ENCODE data around the gene CMPK1. TPM values are rescaled to one million over a fixed set of nuclear protein-coding genes. Genes with fewer than 3 reads are reported as not detected.

The CMPK1 gene
- total RNA-seq, 4 donors from 2014 or later, result 21.5 to 111 (median 63.6) TPM

DNA sequence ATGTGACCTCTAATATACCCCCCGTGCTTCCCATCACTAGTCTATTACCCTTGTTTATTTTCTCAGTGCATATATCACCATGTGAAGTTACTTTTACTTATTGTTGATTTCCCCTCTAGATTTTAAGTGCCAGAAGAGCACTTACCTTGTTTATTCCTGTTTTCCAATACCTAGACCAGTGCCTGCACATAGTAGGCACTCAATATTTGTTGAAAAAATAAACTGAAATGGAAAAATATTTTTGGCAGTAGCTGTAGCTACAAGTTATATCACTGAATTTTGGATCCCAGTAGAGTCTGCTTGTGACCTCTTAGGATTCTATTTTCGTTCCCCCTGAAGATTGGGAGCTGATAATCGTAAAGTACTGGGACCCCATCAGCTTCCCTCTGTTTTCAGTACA, 50.5 kb downstream of the CMPK1 start:
- H3K4me3 ChIP-seq, result no peak overlapping the region
- H3K27me3 ChIP-seq, result no peaks in the 10 kb centered on the region
- no peak for TF ChIP-seq POLR2A (IDR thresholded peaks at IDR 0.05)
- TF ChIP-seq, protein P1, sequence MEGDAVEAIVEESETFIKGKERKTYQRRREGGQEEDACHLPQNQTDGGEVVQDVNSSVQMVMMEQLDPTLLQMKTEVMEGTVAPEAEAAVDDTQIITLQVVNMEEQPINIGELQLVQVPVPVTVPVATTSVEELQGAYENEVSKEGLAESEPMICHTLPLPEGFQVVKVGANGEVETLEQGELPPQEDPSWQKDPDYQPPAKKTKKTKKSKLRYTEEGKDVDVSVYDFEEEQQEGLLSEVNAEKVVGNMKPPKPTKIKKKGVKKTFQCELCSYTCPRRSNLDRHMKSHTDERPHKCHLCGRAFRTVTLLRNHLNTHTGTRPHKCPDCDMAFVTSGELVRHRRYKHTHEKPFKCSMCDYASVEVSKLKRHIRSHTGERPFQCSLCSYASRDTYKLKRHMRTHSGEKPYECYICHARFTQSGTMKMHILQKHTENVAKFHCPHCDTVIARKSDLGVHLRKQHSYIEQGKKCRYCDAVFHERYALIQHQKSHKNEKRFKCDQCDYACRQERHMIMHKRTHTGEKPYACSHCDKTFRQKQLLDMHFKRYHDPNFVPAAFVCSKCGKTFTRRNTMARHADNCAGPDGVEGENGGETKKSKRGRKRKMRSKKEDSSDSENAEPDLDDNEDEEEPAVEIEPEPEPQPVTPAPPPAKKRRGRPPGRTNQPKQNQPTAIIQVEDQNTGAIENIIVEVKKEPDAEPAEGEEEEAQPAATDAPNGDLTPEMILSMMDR (IDR thresholded peaks at IDR 0.05), result no peak
- DNase-seq, result no peak
- no peaks in the 10 kb centered on the region for H3K36me3 ChIP-seq
- H3K4me1 ChIP-seq, result no peaks in the 10 kb centered on the region
- H3K27ac ChIP-seq, result no peak overlapping the region
- intact Hi-C loops (cut with DNase I; ENCODE audit: low total_unique reads), result no loop called here
- H3K9me3 ChIP-seq, result no peaks in the 10 kb centered on the region

DNA sequence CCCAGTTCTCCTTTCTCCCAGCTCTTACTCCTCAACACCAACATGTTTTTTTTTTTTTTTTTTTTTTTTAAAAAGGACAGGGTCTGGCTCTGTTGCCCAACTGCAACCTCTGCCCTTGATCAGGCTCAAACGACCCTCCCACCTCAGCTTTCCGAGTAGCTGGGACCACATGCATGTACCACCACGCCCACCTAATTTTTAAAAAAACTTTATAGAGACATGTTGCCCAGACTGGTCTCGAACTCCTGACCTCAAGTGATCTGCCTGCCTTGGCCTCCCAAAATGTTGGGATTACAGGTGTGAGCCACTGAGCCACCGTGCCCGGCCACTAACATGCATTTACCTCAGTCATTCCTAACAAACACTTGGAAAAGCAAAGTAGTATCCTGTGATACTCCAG, 51.4 kb downstream of the CMPK1 start:
- no peaks in the 10 kb centered on the region for H3K9me3 ChIP-seq
- H3K27me3 ChIP-seq, result no peaks in the 10 kb centered on the region
- H3K4me1 ChIP-seq, result no peaks in the 10 kb centered on the region
- H3K4me3 ChIP-seq, result no peak overlapping the region
- TF ChIP-seq, protein P1 (IDR thresholded peaks at IDR 0.05), result no peak
- TF ChIP-seq POLR2A (IDR thresholded peaks at IDR 0.05), result no peak
- H3K36me3 ChIP-seq, result no peaks in the 10 kb centered on the region
- no peak overlapping the region for H3K27ac ChIP-seq
- intact Hi-C loops (cut with DNase I; ENCODE audit: low total_unique reads), result no loop called here
- DNase-seq, result no peak

DNA sequence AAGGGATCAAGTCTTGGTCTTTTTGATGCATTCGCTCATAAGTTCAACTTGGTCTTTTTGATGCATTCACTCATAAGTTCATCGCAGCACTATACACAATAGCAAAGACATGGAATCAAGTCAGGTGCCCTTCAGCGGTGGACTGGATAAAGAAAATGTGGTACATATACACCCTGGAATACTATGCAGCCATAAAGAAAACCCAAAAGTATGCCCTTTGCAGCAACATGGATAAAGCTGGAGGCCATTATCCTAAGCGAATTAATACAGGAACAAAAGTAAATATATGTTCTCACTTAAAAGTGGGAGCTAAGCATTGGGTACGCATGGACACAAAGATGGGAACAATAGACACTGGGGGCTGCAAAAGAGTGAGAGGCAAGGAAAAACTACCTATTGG, 52.7 kb downstream of the CMPK1 start:
- Histone ChIP-seq H3K4me3 (no peak overlapping the region), H3K27me3 (no peaks in the 10 kb centered on the region), H3K36me3 (no peaks in the 10 kb centered on the region), H3K9me3 (no peaks in the 10 kb centered on the region), H3K4me1 (no peaks in the 10 kb centered on the region), H3K27ac (no peak overlapping the region)
- intact Hi-C loops (cut with DNase I; ENCODE audit: low total_unique reads), result no loop called here
- TF ChIP-seq, protein P1 (IDR thresholded peaks at IDR 0.05), result no peak
- TF ChIP-seq POLR2A (IDR thresholded peaks at IDR 0.05), result no peak
- no peak for DNase-seq

DNA sequence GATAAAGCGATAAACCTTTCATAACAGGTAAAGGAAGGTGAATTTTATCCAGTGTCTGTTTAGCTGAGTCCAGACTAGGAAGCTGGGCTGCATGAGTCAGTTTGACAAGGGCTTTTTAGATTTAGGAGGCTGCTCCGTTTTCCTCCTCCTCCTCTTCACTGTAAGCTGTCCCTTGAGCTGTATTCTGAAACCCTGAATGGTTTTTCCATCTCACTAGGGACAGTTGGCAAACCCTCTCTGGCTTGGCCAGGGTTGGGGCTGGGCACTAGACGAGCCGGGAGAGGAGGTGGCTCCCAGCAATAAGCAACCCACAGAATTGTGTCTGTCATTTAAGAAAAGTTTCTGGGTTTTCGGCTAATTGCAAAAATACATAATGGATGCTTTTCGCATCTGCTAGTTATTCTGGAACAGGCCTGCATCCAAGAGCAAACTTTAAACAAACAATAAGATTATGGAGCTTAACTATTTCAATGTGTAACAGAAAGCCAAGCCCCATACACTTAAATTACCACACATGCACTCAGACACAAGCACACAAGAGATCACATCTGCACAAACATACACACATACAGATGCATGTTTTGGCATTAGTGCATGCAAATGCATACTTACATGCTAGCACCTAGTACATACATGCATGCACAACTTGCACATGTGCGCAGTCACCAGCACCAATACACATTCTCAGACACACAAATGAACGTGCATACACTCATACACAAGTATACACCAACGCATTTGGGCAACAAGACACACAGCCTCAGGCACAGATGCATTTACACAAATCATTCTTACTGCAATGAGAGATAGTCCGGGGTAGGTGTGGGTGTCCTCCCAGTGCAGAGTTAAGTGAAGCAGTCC, 54.7 kb downstream of the CMPK1 start:
- no peak overlapping the region for H3K27ac ChIP-seq
- intact Hi-C loops (cut with DNase I; ENCODE audit: low total_unique reads), result no loop called here

DNA sequence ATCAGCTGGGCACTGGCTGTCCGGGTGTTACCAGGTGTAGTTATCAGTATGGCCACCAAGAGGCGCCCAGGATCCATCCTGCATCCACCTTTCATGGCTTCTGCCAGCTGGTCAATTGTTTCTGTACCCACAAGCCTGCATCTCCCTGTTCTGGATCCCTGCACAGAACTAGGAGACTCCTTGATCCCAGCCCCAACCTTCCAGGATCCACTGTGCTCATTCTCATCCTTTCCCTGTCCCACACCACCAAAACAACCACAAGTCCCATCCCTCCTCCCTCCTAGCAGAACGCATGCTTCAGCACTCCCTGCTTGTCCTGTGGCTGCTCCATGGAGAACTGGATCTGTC, 55.3 kb downstream of the CMPK1 start:
- no peak overlapping the region for H3K27ac ChIP-seq
- no peaks in the 10 kb centered on the region for H3K36me3 ChIP-seq
- TF ChIP-seq POLR2A (IDR thresholded peaks at IDR 0.05), result no peak
- TF ChIP-seq, protein P1 (IDR thresholded peaks at IDR 0.05), result peak; percentile 25 to 48 (median 36)
- H3K4me1 ChIP-seq, result no peaks in the 10 kb centered on the region
- H3K4me3 ChIP-seq, result no peak overlapping the region
- DNase-seq, result peak in 1 of 2 donors; percentile 18
- no peaks in the 10 kb centered on the region for H3K27me3 ChIP-seq
- intact Hi-C loops (cut with DNase I; ENCODE audit: low total_unique reads), result no loop called here
- no peaks in the 10 kb centered on the region for H3K9me3 ChIP-seq

More for the DNA sequence above, 54.7 kb downstream of the CMPK1 start:
- no peak for DNase-seq
- Histone ChIP-seq H3K4me1 (no peaks in the 10 kb centered on the region), H3K4me3 (no peak overlapping the region), H3K27me3 (no peaks in the 10 kb centered on the region), H3K36me3 (no peaks in the 10 kb centered on the region), H3K9me3 (no peaks in the 10 kb centered on the region)
- no peak for TF ChIP-seq POLR2A (IDR thresholded peaks at IDR 0.05)
- TF ChIP-seq, protein P1 (IDR thresholded peaks at IDR 0.05), result no peak
